ENCODE results near the gene KIR3DL2. TPM values are rescaled to one million over a fixed set of nuclear protein-coding genes. Genes with fewer than 3 reads are reported as not detected.
"Not testable (repeated sequence)": the region's sequence is repeated elsewhere in the genome, so short reads cannot be mapped to it uniquely, and the experiment has no call there.

The KIR3DL2 gene
- total RNA-seq = not detected

DNA sequence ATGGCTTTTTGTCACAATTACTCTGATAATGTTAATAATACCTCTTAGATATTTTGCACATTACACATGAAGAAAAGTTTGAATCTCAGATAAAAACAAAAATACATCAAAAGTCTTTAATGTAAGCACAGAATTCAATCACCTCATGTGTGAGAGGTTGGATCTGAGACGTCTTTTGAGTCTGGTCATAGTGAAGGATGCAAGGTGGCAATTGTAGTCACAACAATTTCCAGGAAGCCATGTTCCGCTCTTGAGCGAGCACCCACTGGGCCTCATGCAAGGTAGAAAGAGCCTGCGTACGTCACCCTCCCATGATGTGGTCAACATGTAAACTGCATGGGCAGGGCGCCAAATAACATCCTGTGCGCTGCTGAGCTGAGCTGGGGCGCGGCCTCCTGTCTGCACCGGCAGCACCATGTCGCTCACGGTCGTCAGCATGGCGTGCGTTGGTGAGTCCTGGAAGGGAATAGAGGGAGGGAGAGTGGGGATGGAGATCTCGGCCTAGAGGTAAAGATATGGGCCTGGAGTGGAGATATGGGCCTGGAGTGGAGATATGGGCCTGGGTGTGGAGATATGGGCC is at the start of gene KIR3DL2:
Gene KIR3DL2, plus strand, starts transcription at position 383 of the 580 bp plus-strand sequence. Its CDS starts 33 bp downstream, at position 416.
- H3K9me3 ChIP-seq; H3K27ac ChIP-seq; H3K9ac ChIP-seq (ENCODE audit: low read depth in 2 of 2, low read length in 2 of 2); H3K27me3 ChIP-seq; H3K4me3 ChIP-seq; H3K36me3 ChIP-seq; intact Hi-C loops (cut with DNase I); DNase-seq; H3K4me1 ChIP-seq: not testable (repeated sequence)

DNA sequence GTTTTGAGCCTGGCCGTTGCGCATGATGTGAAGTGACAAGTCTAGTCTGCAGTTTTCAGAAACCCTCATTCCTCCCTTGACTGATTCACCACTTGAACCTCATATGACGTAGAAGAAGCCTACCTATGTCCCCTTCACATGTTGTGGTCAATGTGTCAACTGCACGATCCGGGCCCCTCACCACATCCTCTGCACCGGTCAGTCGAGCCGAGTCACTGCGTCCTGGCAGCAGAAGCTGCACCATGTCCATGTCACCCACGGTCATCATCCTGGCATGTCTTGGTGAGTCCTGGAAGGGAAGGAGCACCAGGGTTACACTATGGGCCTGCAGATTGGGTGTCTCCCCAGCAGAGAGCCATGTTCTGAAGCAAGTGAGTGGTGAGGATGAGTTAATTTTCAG is 46.8 kb upstream of the KIR3DL2 start, which contains the start of gene KIR2DL4:
Gene KIR2DL4, plus strand, starts transcription at position 201 of the 400 bp plus-strand sequence. Its CDS starts 42 bp downstream, at position 243.
- Histone ChIP-seq H3K27ac (no peak within 1 kb of the TSS), H3K9ac (ENCODE audit: low read depth in 2 of 2, low read length in 2 of 2) (no peak within 1 kb of the TSS), H3K27me3 (no peaks in the 10 kb centered on the region), H3K4me1 (no peaks in the 10 kb centered on the region), H3K9me3 (no peaks in the 10 kb centered on the region), H3K36me3 (no peaks in the 10 kb centered on the region), H3K4me3 (no peak within 1 kb of the TSS)
- no peak for DNase-seq
- intact Hi-C loops (cut with DNase I) = no loop called here
- TF ChIP-seq, protein P1, sequence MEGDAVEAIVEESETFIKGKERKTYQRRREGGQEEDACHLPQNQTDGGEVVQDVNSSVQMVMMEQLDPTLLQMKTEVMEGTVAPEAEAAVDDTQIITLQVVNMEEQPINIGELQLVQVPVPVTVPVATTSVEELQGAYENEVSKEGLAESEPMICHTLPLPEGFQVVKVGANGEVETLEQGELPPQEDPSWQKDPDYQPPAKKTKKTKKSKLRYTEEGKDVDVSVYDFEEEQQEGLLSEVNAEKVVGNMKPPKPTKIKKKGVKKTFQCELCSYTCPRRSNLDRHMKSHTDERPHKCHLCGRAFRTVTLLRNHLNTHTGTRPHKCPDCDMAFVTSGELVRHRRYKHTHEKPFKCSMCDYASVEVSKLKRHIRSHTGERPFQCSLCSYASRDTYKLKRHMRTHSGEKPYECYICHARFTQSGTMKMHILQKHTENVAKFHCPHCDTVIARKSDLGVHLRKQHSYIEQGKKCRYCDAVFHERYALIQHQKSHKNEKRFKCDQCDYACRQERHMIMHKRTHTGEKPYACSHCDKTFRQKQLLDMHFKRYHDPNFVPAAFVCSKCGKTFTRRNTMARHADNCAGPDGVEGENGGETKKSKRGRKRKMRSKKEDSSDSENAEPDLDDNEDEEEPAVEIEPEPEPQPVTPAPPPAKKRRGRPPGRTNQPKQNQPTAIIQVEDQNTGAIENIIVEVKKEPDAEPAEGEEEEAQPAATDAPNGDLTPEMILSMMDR (IDR thresholded peaks at IDR 0.05) = no peak

DNA sequence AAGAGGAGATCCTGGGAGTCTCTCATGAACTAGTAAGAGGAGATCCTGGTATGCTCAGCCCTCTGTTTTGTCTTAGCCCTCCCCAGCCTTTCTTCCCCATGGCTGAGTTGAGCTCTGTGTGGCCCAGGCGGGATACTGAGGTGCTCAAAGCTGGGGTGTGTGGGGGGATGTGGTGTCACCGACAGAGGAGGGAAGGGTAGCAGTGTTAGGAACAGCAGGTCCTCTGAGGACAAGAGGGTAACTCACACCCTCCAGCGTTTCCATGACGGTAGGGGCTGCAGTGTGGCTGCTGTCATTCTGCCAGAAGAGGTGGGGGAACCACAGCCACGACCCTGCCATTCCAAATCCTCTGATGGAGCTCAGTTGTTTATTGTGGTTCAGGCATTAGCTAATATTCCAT is 46.1 kb upstream of the KIR3DL2 start:
- H3K4me3 ChIP-seq = no peak overlapping the region
- TF ChIP-seq, protein P1 (IDR thresholded peaks at IDR 0.05) = no peak
- H3K9me3 ChIP-seq = no peaks in the 10 kb centered on the region
- H3K9ac ChIP-seq (ENCODE audit: low read depth in 2 of 2, low read length in 2 of 2) = no peak overlapping the region
- no peaks in the 10 kb centered on the region for H3K27me3 ChIP-seq
- H3K36me3 ChIP-seq = no peaks in the 10 kb centered on the region
- no peak overlapping the region for H3K27ac ChIP-seq
- intact Hi-C loops (cut with DNase I) = no loop called here
- no peak for DNase-seq
- no peaks in the 10 kb centered on the region for H3K4me1 ChIP-seq

DNA sequence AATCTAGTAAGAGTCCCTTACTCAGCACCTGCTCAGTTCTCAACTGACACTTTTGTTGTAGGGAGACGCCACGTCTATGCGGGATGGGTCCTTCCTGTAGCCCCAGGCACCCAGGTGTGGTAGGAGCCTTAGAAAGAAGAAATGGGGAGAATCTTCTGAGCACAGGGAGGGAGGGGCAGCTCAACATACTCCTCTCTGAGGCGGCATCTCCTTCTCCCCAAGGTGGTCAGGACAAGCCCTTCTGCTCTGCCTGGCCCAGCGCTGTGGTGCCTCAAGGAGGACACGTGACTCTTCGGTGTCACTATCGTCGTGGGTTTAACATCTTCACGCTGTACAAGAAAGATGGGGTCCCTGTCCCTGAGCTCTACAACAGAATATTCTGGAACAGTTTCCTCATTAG is 45.7 kb upstream of the KIR3DL2 start:
- TF ChIP-seq, protein P1 (IDR thresholded peaks at IDR 0.05) = no peak
- no peak overlapping the region for H3K27ac ChIP-seq
- intact Hi-C loops (cut with DNase I) = no loop called here
- no peaks in the 10 kb centered on the region for H3K27me3 ChIP-seq
- no peak overlapping the region for H3K9ac ChIP-seq (ENCODE audit: low read depth in 2 of 2, low read length in 2 of 2)
- no peaks in the 10 kb centered on the region for H3K36me3 ChIP-seq
- H3K4me3 ChIP-seq = no peak overlapping the region
- no peak for DNase-seq
- H3K9me3 ChIP-seq = no peaks in the 10 kb centered on the region
- no peaks in the 10 kb centered on the region for H3K4me1 ChIP-seq

DNA sequence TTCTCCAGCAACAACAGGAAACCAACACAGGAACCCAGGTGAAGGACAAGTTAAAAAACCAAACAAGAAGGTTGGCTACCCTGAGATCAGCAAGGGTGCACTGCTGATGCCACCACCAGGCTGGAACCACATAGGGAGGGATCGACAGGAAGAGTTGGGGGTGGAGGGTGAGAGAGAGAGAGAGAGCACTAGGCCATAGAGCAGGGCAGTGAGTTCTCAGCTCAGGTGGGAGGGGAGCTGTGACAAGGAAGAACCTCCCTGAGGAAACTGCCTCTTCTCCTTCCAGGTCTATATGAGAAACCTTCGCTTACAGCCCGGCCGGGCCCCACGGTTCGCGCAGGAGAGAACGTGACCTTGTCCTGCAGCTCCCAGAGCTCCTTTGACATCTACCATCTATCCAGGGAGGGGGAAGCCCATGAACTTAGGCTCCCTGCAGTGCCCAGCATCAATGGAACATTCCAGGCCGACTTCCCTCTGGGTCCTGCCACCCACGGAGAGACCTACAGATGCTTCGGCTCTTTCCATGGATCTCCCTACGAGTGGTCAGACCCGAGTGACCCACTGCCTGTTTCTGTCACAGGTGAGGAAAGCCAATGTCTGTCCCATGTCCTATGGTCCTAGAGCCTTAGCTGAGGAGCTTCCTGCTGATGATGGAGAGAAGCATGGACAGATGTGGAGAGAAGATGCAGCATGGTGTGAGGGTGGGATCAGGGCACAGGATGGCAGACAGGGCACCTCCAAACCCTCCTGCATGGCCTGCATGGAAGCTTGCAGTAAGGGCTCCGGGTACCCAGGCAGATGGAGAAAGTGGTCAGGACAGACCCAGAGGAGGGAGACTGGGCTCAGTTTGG is 44.4 kb upstream of the KIR3DL2 start:
- H3K27ac ChIP-seq = no peak overlapping the region
- H3K36me3 ChIP-seq = no peaks in the 10 kb centered on the region
- no peaks in the 10 kb centered on the region for H3K9me3 ChIP-seq
- DNase-seq = no peak
- TF ChIP-seq, protein P1 (IDR thresholded peaks at IDR 0.05) = no peak
- intact Hi-C loops (cut with DNase I) = no loop called here
- H3K4me3 ChIP-seq = no peak overlapping the region
- no peak overlapping the region for H3K9ac ChIP-seq (ENCODE audit: low read depth in 2 of 2, low read length in 2 of 2)
- H3K27me3 ChIP-seq = no peaks in the 10 kb centered on the region
- H3K4me1 ChIP-seq = no peaks in the 10 kb centered on the region

DNA sequence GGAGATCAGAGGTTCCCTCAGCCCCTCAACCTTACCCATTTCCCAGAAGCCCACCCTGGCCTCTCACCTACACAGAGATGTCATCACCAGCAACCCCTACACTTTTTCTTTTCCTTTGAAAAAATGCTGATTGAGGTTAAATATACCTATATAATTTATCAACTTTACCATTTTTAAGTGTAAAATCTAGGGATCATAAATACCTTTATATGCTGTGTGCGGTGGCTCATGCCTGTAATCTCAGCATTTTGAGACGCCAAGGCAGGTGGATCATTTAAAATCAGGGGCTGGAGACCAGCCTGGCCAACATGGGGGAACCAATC is 43.8 kb upstream of the KIR3DL2 start:
- no peaks in the 10 kb centered on the region for H3K36me3 ChIP-seq
- no peaks in the 10 kb centered on the region for H3K4me1 ChIP-seq
- H3K4me3 ChIP-seq = no peak overlapping the region
- TF ChIP-seq, protein P1 (IDR thresholded peaks at IDR 0.05) = no peak
- H3K27me3 ChIP-seq = no peaks in the 10 kb centered on the region
- intact Hi-C loops (cut with DNase I) = no loop called here
- DNase-seq = no peak
- no peaks in the 10 kb centered on the region for H3K9me3 ChIP-seq
- H3K9ac ChIP-seq (ENCODE audit: low read depth in 2 of 2, low read length in 2 of 2) = no peak overlapping the region
- no peak overlapping the region for H3K27ac ChIP-seq

DNA sequence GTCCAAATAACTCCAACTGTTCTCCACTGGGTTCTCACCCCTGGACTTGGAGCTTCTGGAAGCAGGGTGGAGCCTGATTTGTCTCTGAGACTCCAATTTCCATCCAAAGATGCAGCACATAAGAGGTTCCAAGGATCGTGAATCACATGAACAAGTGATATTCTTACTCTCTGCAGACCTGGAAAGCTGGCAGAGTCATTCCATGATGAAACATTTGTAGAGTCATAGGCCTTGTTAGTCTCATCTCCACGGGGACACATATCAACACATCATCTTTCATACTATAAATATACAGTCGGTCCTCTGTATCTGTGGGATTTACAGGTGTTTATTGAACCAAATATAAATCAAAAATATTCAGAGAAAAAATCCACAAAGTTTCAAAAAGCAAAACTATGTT is 35.7 kb upstream of the KIR3DL2 start:
- H3K27me3 ChIP-seq = not testable (repeated sequence)

DNA sequence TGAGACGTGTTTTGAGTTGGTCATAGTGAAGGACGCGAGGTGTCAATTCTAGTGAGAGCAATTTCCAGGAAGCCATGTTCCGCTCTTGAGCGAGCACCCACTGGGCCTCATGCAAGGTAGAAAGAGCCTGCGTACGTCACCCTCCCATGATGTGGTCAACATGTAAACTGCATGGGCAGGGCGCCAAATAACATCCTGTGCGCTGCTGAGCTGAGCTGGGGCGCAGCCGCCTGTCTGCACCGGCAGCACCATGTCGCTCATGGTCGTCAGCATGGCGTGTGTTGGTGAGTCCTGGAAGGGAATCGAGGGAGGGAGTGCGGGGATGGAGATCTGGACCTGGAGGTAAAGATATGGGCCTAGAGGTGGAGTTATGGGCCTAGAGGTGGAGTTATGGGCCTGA is 34.0 kb upstream of the KIR3DL2 start, which contains the start of gene KIR3DL1:
Gene KIR3DL1, plus strand, starts transcription at position 218 of the 400 bp plus-strand sequence.
- DNase-seq; H3K9ac ChIP-seq (ENCODE audit: low read depth in 2 of 2, low read length in 2 of 2); H3K27ac ChIP-seq; H3K4me1 ChIP-seq; H3K27me3 ChIP-seq; H3K9me3 ChIP-seq; intact Hi-C loops (cut with DNase I); H3K36me3 ChIP-seq; H3K4me3 ChIP-seq: not testable (repeated sequence)

More for the DNA sequence above, 35.7 kb upstream of the KIR3DL2 start:
- H3K9ac ChIP-seq (ENCODE audit: low read depth in 2 of 2, low read length in 2 of 2); H3K4me3 ChIP-seq; H3K4me1 ChIP-seq; H3K9me3 ChIP-seq; H3K36me3 ChIP-seq; intact Hi-C loops (cut with DNase I); H3K27ac ChIP-seq; DNase-seq: not testable (repeated sequence)
